ENCODE results near the gene CDIP1.

DNA sequence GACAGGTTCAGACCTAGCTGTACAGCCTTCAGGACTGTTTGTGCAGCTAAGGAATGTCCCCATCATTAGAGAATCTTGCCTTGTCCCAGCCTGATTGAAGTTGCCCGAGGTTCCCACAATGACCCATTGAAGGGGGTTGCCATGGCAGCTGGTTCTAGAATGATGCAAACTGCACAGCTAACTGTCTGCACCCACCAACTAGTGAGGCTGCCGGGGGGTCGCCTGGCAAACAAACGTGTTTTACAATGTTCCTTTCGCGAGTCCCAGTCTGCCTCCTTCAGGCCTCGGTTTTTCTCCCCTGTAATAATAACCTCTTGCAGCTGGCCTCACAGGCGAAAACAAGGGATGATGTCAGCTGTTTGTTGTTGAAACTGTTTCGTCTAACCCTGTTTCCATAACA, 23.0 kb upstream of the CDIP1 start:
- TF ChIP-seq, protein P1, sequence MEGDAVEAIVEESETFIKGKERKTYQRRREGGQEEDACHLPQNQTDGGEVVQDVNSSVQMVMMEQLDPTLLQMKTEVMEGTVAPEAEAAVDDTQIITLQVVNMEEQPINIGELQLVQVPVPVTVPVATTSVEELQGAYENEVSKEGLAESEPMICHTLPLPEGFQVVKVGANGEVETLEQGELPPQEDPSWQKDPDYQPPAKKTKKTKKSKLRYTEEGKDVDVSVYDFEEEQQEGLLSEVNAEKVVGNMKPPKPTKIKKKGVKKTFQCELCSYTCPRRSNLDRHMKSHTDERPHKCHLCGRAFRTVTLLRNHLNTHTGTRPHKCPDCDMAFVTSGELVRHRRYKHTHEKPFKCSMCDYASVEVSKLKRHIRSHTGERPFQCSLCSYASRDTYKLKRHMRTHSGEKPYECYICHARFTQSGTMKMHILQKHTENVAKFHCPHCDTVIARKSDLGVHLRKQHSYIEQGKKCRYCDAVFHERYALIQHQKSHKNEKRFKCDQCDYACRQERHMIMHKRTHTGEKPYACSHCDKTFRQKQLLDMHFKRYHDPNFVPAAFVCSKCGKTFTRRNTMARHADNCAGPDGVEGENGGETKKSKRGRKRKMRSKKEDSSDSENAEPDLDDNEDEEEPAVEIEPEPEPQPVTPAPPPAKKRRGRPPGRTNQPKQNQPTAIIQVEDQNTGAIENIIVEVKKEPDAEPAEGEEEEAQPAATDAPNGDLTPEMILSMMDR (IDR thresholded peaks at IDR 0.05) = no peak
- TF ChIP-seq POLR2A (IDR thresholded peaks at IDR 0.05; ENCODE audit: low read depth) = no peak
- no peak for TF ChIP-seq EP300 (IDR thresholded peaks at IDR 0.05)

Data from esophagus muscularis mucosa (tissue), 4 donors.